ENCODE data around the gene NCAPD2. TPM values are rescaled to one million over a fixed set of nuclear protein-coding genes. Genes with fewer than 3 reads are reported as not detected.

The NCAPD2 gene
- total and polyA plus RNA-seq, 2 donors (not counting 1 experiment from before 2014, with no cell fraction given) = 19.9 to 42.1 TPM

DNA sequence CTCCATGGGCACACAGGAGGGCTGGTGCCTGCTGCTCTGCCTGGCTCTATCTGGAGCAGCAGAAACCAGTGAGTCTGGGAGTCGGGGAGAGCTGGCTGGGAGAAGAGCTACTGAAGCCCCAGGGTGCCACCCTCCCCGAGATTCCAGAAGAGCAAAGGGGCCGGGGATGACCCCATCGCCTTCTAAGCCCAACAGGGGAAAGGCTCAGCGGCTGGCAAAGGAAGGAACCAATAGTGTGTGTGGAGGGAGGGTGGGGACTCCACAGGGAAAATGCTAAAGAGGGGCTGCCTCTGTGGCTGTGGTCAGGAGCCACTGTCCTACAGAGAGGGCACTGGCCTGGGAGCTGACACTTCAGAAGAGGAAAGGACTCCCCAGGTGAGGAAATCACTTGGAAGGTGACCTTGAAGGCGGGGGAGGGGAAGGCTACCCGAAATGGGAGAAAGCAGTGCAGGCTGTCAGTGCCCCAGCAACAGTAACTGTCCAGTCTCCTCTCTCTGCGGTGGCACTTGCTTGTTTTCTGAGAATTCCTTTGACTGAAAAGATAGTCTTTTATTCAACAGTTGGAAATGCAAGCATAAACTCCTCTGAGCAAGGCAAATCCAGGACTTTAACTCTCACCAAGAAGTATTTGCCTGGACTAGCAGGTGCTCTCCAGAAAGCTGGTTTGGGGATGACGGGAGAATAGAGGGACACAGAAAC lies 41.5 kb upstream of the NCAPD2 start:
- WGBS (ENCODE audit: insufficient coverage) = 4% methylated on average over 8 of the region's 9 CpGs
- ChIA-PET CTCF (interaction anchor here (0.9 to 5.2 kb wide), 9 partner anchors 11 to 102 kb away, joined by 3 to 80 read pairs (median 4); no protein-coding TSS in a partner anchor), POLR2A (interaction anchor here (0.5 to 3.4 kb wide), 9 partner anchors 9 to 274 kb away, joined by 3 to 54 read pairs (median 11); partner anchors contain the start of genes GAPDH and VAMP1)
- Histone ChIP-seq H4K20me1 (ENCODE audit: control insufficient read depth, insufficient read depth, low read length, poor library complexity, severe bottlenecking) (no peaks in the 10 kb centered on the region), H3K79me2 (ENCODE audit: control insufficient read depth, insufficient read depth, low read length) (peaks cover 63% of the 10 kb centered on the region), H3K9ac (ENCODE audit: low read length) (peak overlapping the region; percentile 98), H3K4me1 (ENCODE audit: control insufficient read depth in 2 of 2, insufficient read depth in 2 of 2, low read length in 2 of 2) (peaks cover 31 to 55% of the 10 kb centered on the region in 2 donors), H2AFZ (ENCODE audit: insufficient read depth, low read depth, low read length, poor library complexity, severe bottlenecking) (peak overlapping the region; percentile 80), H3K36me3 (replicated peaks in 1 of 2; ENCODE audit: control extremely low read depth in 1 of 2, control insufficient read depth in 1 of 2, extremely low read depth in 1 of 2, insufficient read depth in 2 of 2, low read length in 1 of 2) (peaks cover 0 to 41% of the 10 kb centered on the region in 2 experiments), H3K4me2 (replicated peaks; ENCODE audit: low read depth, low read length, poor library complexity, severe bottlenecking) (peak overlapping the region; percentile 83), H3K4me3 (ENCODE audit: control extremely low read depth in 1 of 5, extremely low read depth in 1 of 5, insufficient read depth in 1 of 5, low read depth in 2 of 5, low read length in 4 of 5) (peak overlapping the region; percentile 86 to 97 (median 94)), H3K27me3 (replicated peaks in 1 of 4; ENCODE audit: control extremely low read depth in 1 of 4, control insufficient read depth in 3 of 4, insufficient read depth in 4 of 4, low read length in 3 of 4) (no peaks in the 10 kb centered on the region), H3K27ac (ENCODE audit: low read length in 2 of 2) (peak overlapping the region; percentile 96 to 98), H3K9me3 (ENCODE audit: control extremely low read depth in 1 of 3, control insufficient read depth in 2 of 3, insufficient read depth in 1 of 3, low read length in 2 of 3) (no peaks in the 10 kb centered on the region)
- peak overlapping the region; percentile 97 for H3K4me3 Mint-ChIP-seq
- TF ChIP-seq, protein P1, sequence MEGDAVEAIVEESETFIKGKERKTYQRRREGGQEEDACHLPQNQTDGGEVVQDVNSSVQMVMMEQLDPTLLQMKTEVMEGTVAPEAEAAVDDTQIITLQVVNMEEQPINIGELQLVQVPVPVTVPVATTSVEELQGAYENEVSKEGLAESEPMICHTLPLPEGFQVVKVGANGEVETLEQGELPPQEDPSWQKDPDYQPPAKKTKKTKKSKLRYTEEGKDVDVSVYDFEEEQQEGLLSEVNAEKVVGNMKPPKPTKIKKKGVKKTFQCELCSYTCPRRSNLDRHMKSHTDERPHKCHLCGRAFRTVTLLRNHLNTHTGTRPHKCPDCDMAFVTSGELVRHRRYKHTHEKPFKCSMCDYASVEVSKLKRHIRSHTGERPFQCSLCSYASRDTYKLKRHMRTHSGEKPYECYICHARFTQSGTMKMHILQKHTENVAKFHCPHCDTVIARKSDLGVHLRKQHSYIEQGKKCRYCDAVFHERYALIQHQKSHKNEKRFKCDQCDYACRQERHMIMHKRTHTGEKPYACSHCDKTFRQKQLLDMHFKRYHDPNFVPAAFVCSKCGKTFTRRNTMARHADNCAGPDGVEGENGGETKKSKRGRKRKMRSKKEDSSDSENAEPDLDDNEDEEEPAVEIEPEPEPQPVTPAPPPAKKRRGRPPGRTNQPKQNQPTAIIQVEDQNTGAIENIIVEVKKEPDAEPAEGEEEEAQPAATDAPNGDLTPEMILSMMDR (IDR thresholded peaks at IDR 0.05) = no peak
- no peak for TF ChIP-seq EZH2 (IDR thresholded peaks at IDR 0.05; ENCODE audit: borderline replicate concordance, insufficient read depth, low read depth, low read length, poor library complexity, severe bottlenecking)
- no peaks in the 10 kb centered on the region for H3K27me3 Mint-ChIP-seq
- H3K9me3 Mint-ChIP-seq (ENCODE audit: insufficient read depth) = no peaks in the 10 kb centered on the region
- DNase-seq = no peak
- peak overlapping the region; percentile 99 for H3K27ac Mint-ChIP-seq
- H3K4me1 Mint-ChIP-seq = peaks cover 63% of the 10 kb centered on the region
- ATAC-seq (ENCODE audit: low read depth) = peak; percentile 4
- intact Hi-C loops (cut with micrococcal nuclease) = loop anchor here (1.0 kb wide), 3 partner anchors 8 to 25 kb away; partner anchors contain the start of gene CD27

All from B cell (primary cell).